Stimulated activated CD8-positive, alpha-beta memory T cell treated with anti-CD3 and anti-CD28 coated beads, Interleukin-7, amount 100 ng/mL, for 24 hours (primary cell): ENCODE data around the gene ACCS.
A peak's percentile ranks its signal among the peaks of the same experiment; 100 is the strongest.

Experiments used
- DNase-seq: peaks from one replicate; pipeline ENCODE4 v3.0.0-alpha.2; 2020; ENCODE audit warnings: low read depth

Gene ACCS

GRCh38 chr11:44090539-44090938, 24.5 kb downstream of the ACCS start:
- DNase-seq, result no peak

- DNase-seq, result peak; percentile 49
These were observed 28.3 kb downstream of the ACCS start for GRCh38 chr11:44094260-44094868.

- DNase-seq, result peak; percentile 65
These were observed 29.7 kb downstream of the ACCS start, which contains the start of gene EXT2 for GRCh38 chr11:44095506-44096359. EXT2 (plus strand) TSS chr11:44095678; CDS start chr11:44107713, 12,035 bp downstream.

GRCh38 chr11:44096360-44097185, 30.5 kb downstream of the ACCS start:
- DNase-seq, result no peak

- DNase-seq, result no peak
These were observed 31.8 kb downstream of the ACCS start for GRCh38 chr11:44097821-44098220.

GRCh38 chr11:44101098-44101497, 35.0 kb downstream of the ACCS start:
- no peak for DNase-seq

GRCh38 chr11:44104481-44105294, 38.6 kb downstream of the ACCS start:
- DNase-seq, result no peak

GRCh38 chr11:44108260-44108659, 42.2 kb downstream of the ACCS start:
- no peak for DNase-seq

GRCh38 chr11:44110231-44110679, 44.2 kb downstream of the ACCS start:
- peak; percentile 30 for DNase-seq

GRCh38 chr11:44112091-44112821, 46.2 kb downstream of the ACCS start:
- DNase-seq, result no peak

GRCh38 chr11:44113018-44113417, 46.9 kb downstream of the ACCS start:
- no peak for DNase-seq

- DNase-seq, result no peak
These were observed 47.5 kb downstream of the ACCS start for GRCh38 chr11:44113572-44113971.

GRCh38 chr11:44116234-44116830, 50.3 kb downstream of the ACCS start:
- no peak for DNase-seq

GRCh38 chr11:44120169-44120568, 54.1 kb downstream of the ACCS start:
- DNase-seq, result no peak

GRCh38 chr11:44125598-44125997, 59.5 kb downstream of the ACCS start:
- DNase-seq, result no peak

- DNase-seq, result no peak
These were observed 60.2 kb downstream of the ACCS start for GRCh38 chr11:44126304-44126703.

- DNase-seq, result no peak
These were observed 61.1 kb downstream of the ACCS start for GRCh38 chr11:44127130-44127529.

- no peak for DNase-seq
These were observed 62.7 kb downstream of the ACCS start for GRCh38 chr11:44128729-44129128.

GRCh38 chr11:44130751-44131150, 64.7 kb downstream of the ACCS start:
- no peak for DNase-seq

- no peak for DNase-seq
These were observed 67.4 kb downstream of the ACCS start for GRCh38 chr11:44133335-44133946.
